H9 (cell line): ENCODE results near the gene CDC25B. TPM values are rescaled to one million over a fixed set of nuclear protein-coding genes. Genes with fewer than 3 reads are reported as not detected.
"Not testable (repeated sequence)": the region's sequence is repeated elsewhere in the genome, so short reads cannot be mapped to it uniquely, and the experiment has no call there.

ENCODE experiments used
- DNase-seq: peaks from one replicate; pipeline ENCODE4 v3.0.0-alpha.2; 2017
- H2AFZ ChIP-seq: one replicate; pipeline ENCODE4 v1.6.1; 2013; ENCODE audit warnings: mild to moderate bottlenecking, low read length, control low read depth, moderate library complexity
- H2AK5ac ChIP-seq: 2 replicates; pipeline ENCODE4 v1.6.1; 2013; ENCODE audit warnings: low read length, control low read depth, mixed read lengths; ENCODE audit not compliant: insufficient read length
- H2BK120ac ChIP-seq: one replicate; pipeline ENCODE4 v1.6.1; 2013; ENCODE audit warnings: low read depth, mild to moderate bottlenecking, low read length, control low read depth, inconsistent platforms; ENCODE audit not compliant: poor library complexity, severe bottlenecking
- H2BK12ac ChIP-seq: 2 replicates; pipeline ENCODE4 v1.6.1; 2013; ENCODE audit warnings: low read length, control low read depth, mixed read lengths, low read depth; ENCODE audit not compliant: insufficient read length
- H2BK15ac ChIP-seq: 2 replicates; pipeline ENCODE4 v1.6.1; 2013; ENCODE audit warnings: low read depth, low read length, control low read depth
- H2BK20ac ChIP-seq: one replicate; pipeline ENCODE4 v1.6.1; 2013; ENCODE audit warnings: low read depth, mild to moderate bottlenecking, low read length, control low read depth, inconsistent platforms; ENCODE audit not compliant: poor library complexity, severe bottlenecking
- H2BK5ac ChIP-seq: 2 replicates; pipeline ENCODE4 v1.6.1; 2013; ENCODE audit warnings: low read length, control low read depth, mixed read lengths; ENCODE audit not compliant: insufficient read length
- H3K14ac ChIP-seq: 2 replicates; pipeline ENCODE4 v1.6.1; 2013; ENCODE audit warnings: low read length, control low read depth; ENCODE audit not compliant: insufficient read depth
- H3K18ac ChIP-seq: 2 replicates; pipeline ENCODE4 v1.6.1; 2013; ENCODE audit warnings: low read depth, mild to moderate bottlenecking, mixed read lengths, low read length, control low read depth; ENCODE audit not compliant: insufficient read length
- H3K23ac ChIP-seq: 2 replicates; pipeline ENCODE4 v1.6.1; 2013; ENCODE audit warnings: low read length, control low read depth, mixed read lengths, low read depth; ENCODE audit not compliant: insufficient read length
- H3K23me2 ChIP-seq: 2 replicates; pipeline ENCODE4 v1.6.1; 2013; ENCODE audit warnings: low read depth, mild to moderate bottlenecking, mixed read lengths, low read length, control low read depth; ENCODE audit not compliant: insufficient read length, poor library complexity, severe bottlenecking
- H3K27ac ChIP-seq: 2 replicates; pipeline ENCODE4 v1.5.1; 2013; ENCODE audit warnings: low read length, control low read depth, mixed read lengths, low read depth; ENCODE audit not compliant: insufficient read length
- H3K27me3 ChIP-seq: 2 replicates; pipeline ENCODE4 v1.6.1; 2013; ENCODE audit warnings: low read length, control low read depth, inconsistent platforms; ENCODE audit not compliant: insufficient read depth
- H3K4ac ChIP-seq: 2 replicates; pipeline ENCODE4 v1.6.1; 2013; ENCODE audit warnings: low read depth, mild to moderate bottlenecking, control low read depth, inconsistent platforms, low read length, moderate library complexity
- H3K4me1 ChIP-seq: 2 replicates; pipeline ENCODE4 v1.6.1; 2013; ENCODE audit warnings: low read length, control low read depth, inconsistent platforms; ENCODE audit not compliant: insufficient read depth
- H3K4me2 ChIP-seq: 2 replicates; pipeline ENCODE4 v1.6.1; 2013; ENCODE audit warnings: low read length, control low read depth, mixed read lengths; ENCODE audit not compliant: insufficient read length, insufficient read depth
- H3K56ac ChIP-seq: 2 replicates; pipeline ENCODE4 v1.6.1; 2013; ENCODE audit warnings: low read depth, mild to moderate bottlenecking, mixed read lengths, low read length, control low read depth; ENCODE audit not compliant: insufficient read length
- H3K79me1 ChIP-seq: 2 replicates; pipeline ENCODE4 v1.6.1; 2013; ENCODE audit warnings: low read depth, mild to moderate bottlenecking, moderate library complexity, low read length, control low read depth, inconsistent platforms; ENCODE audit not compliant: insufficient read depth, poor library complexity, severe bottlenecking
- H3K79me2 ChIP-seq: 2 replicates; pipeline ENCODE4 v1.6.1; 2013; ENCODE audit warnings: low read length, control low read depth, inconsistent platforms; ENCODE audit not compliant: insufficient read depth
- H3K9ac ChIP-seq: 2 replicates; pipeline ENCODE4 v1.6.1; 2013; ENCODE audit warnings: low read length, control low read depth, mixed read lengths; ENCODE audit not compliant: insufficient read length; ENCODE audit errors: extremely low read depth
- H3K9me3 ChIP-seq: one replicate; pipeline ENCODE4 v1.6.1; 2013; ENCODE audit warnings: low read depth, low read length, inconsistent platforms; ENCODE audit not compliant: control insufficient read depth
- H3T11ph ChIP-seq: one replicate; pipeline ENCODE4 v1.6.1; 2013; ENCODE audit warnings: mild to moderate bottlenecking, low read length, control low read depth, inconsistent platforms
- H4K20me1 ChIP-seq: one replicate; pipeline ENCODE4 v1.6.1; 2013; ENCODE audit not compliant: control insufficient read depth, insufficient read length, insufficient read depth
- H4K5ac ChIP-seq: 2 replicates; pipeline ENCODE4 v1.6.1; 2013; ENCODE audit warnings: low read depth, mild to moderate bottlenecking, mixed read lengths, low read length, control low read depth; ENCODE audit not compliant: insufficient read length
- H4K8ac ChIP-seq: replicated peaks from 2 replicates; pipeline ENCODE4 v1.6.1; 2013; ENCODE audit warnings: low read length, control low read depth, mixed read lengths, low read depth; ENCODE audit not compliant: insufficient read length
- H4K91ac ChIP-seq: 2 replicates; pipeline ENCODE4 v1.6.1; 2013; ENCODE audit warnings: low read depth, mild to moderate bottlenecking, moderate library complexity, mixed read lengths, low read length, control low read depth; ENCODE audit not compliant: insufficient read length
- H3K27ac Mint-ChIP-seq, 3 experiments: 2 replicates in 2 of 3; 3 replicates in 1 of 3; pipeline ENCODE4 v1.8.0; 2020 to 2021; ENCODE audit warnings: mixed read lengths in 3 of 3, mild to moderate bottlenecking in 1 of 3, moderate library complexity in 1 of 3
- H3K27me3 Mint-ChIP-seq: 2 replicates; pipeline ENCODE4 v1.8.0; 2021; ENCODE audit warnings: low read depth, mild to moderate bottlenecking, moderate library complexity, mixed read lengths
- H3K36me3 Mint-ChIP-seq, 3 experiments: 2 replicates in 2 of 3; 3 replicates in 1 of 3; pipeline ENCODE4 v1.8.0; 2020 to 2021; ENCODE audit warnings: low read depth in 3 of 3, mixed read lengths in 3 of 3; ENCODE audit not compliant: insufficient read depth in 1 of 3
- H3K4me1 Mint-ChIP-seq, 2 experiments: 2 replicates each; pipeline ENCODE4 v1.8.0; 2020; ENCODE audit warnings: mixed read lengths in 2 of 2
- H3K4me3 Mint-ChIP-seq, 2 experiments: 2 replicates in 1 of 2; 3 replicates in 1 of 2; pipeline ENCODE4 v1.8.0; 2020 to 2021; ENCODE audit warnings: mild to moderate bottlenecking in 2 of 2, mixed read lengths in 2 of 2, moderate library complexity in 1 of 2
- H3K9me3 Mint-ChIP-seq, 2 experiments: 2 replicates in 1 of 2; 3 replicates in 1 of 2; pipeline ENCODE4 v1.8.0; 2020; ENCODE audit warnings: mild to moderate bottlenecking in 2 of 2, mixed read lengths in 2 of 2, moderate library complexity in 1 of 2
- CTCF ChIP-seq: fragments of 200-600 bp; sonication (generic); conservative IDR thresholded peaks from 3 replicates; pipeline ENCODE4 v1.8.0; 2021; ENCODE audit warnings: antibody characterized with exemption, mild to moderate bottlenecking
- WGBS: extraction: QIAGEN DNeasy Blood & Tissue Kit; methylation state at CpG from one replicate; pipeline ENCODE4 v1.1.7; 2013; ENCODE audit warnings: missing lambda C conversion rate, low lambda C conversion rate, mixed read lengths; ENCODE audit not compliant: insufficient read length; ENCODE audit errors: extremely low coverage; 5-methylcytosine and 5-hydroxymethylcytosine counted together
- total RNA-seq: library from RNA; stranded (reverse); gene quantifications from 2 replicates; pipeline ENCODE4 v1.2.1, GENCODE V29; 2021

CDC25B gene
- total RNA-seq, 1 experiment from 2014 or later: 24.0 TPM

DNA sequence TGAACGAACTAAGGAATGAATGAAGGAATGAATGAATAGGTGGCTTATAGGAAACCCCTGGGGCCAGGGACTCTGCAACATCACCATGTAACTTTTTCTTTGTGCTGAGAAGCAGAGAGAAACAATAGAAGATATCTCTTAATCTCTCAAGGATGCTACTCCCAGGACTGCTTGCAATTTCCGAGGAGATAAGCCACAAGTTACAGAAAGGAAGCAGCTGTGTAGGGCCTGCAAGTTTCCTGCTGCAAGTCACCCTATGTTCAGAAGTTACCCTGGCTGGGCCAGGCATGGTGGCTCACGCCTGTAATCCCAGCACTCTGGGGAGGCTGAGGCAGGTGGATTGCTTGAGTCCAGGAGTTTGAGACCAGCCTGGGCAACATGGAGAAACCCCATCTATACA is 43.2 kb downstream of the CDC25B start:
- Histone ChIP-seq H3K4ac (no peak overlapping the region), H2BK15ac (no peak overlapping the region), H4K8ac (no peak overlapping the region), H4K91ac (no peak overlapping the region), H3K56ac (no peak overlapping the region), H3K9ac (no peak overlapping the region), H3K23ac (no peak overlapping the region), H2BK12ac (no peak overlapping the region), H3K79me1 (no peaks in the 10 kb centered on the region), H4K5ac (no peak overlapping the region), H3T11ph (no peak overlapping the region), H2BK5ac (no peak overlapping the region), H2AFZ (no peak overlapping the region), H2AK5ac (no peak overlapping the region), H3K23me2 (no peaks in the 10 kb centered on the region), H3K4me1 (no peaks in the 10 kb centered on the region), H2BK20ac (no peak overlapping the region), H2BK120ac (no peak overlapping the region), H3K18ac (no peak overlapping the region), H4K20me1 (no peaks in the 10 kb centered on the region), H3K27ac (no peak overlapping the region), H3K79me2 (no peaks in the 10 kb centered on the region), H3K4me2 (no peak overlapping the region), H3K14ac (no peak overlapping the region), H3K9me3 (no peaks in the 10 kb centered on the region), H3K27me3 (no peaks in the 10 kb centered on the region; the same call in 1 of the 2 replicates)
- peaks cover 7% of the 10 kb centered on the region in 2 experiments for H3K4me1 Mint-ChIP-seq
- peaks cover 2% of the 10 kb centered on the region; the same call in 1 of the 2 replicates for H3K27me3 Mint-ChIP-seq
- no CpG with 5 or more reads among the region's 3 CpGs for WGBS
- no peak overlapping the region for H3K4me3 Mint-ChIP-seq
- TF ChIP-seq CTCF: no peak
- DNase-seq: no peak
- 0 out of 7 replicates have a peak overlapping the region, but pooled peaks of 1 of the 3 experiments have one; percentile 71 for H3K27ac Mint-ChIP-seq
- H3K9me3 Mint-ChIP-seq: no peaks in the 10 kb centered on the region
- H3K36me3 Mint-ChIP-seq: no peaks in the 10 kb centered on the region

- H3K9me3 ChIP-seq, H2BK15ac ChIP-seq, H2AFZ ChIP-seq, H3K4me3 Mint-ChIP-seq, H3K27me3 ChIP-seq, H4K91ac ChIP-seq, H3T11ph ChIP-seq, H2BK12ac ChIP-seq, H2AK5ac ChIP-seq, H3K27ac ChIP-seq, H2BK5ac ChIP-seq, H3K79me1 ChIP-seq, H3K4me1 Mint-ChIP-seq, H3K4ac ChIP-seq, H3K9me3 Mint-ChIP-seq, H3K23me2 ChIP-seq, H3K4me1 ChIP-seq, H3K23ac ChIP-seq, H3K18ac ChIP-seq, H4K8ac ChIP-seq, H3K36me3 Mint-ChIP-seq, H3K9ac ChIP-seq, H3K79me2 ChIP-seq, H2BK20ac ChIP-seq, H4K5ac ChIP-seq, H3K27me3 Mint-ChIP-seq, H4K20me1 ChIP-seq, DNase-seq, H3K14ac ChIP-seq, H3K56ac ChIP-seq, H2BK120ac ChIP-seq, H3K27ac Mint-ChIP-seq, H3K4me2 ChIP-seq: not testable (repeated sequence)
- WGBS: no CpG with 5 or more reads among the region's 7 CpGs
Observed at GRCh38 chr20:3840201-3840600, 44.1 kb downstream of the CDC25B start.
